ENCODE measurements around the gene JAGN1. TPM values are rescaled to one million over a fixed set of nuclear protein-coding genes. Genes with fewer than 3 reads are reported as not detected.

The JAGN1 gene
- total RNA-seq, result 27.3 and 38.3 TPM in 2 replicates

GRCh38 chr3:9890249-9891071 lies at the start of gene JAGN1:
TSS of gene JAGN1 (plus strand) at chr3:9890610. CDS start at chr3:9890723, 113 bp downstream.

GRCh38 chr3:9843715-9844438 lies 46.5 kb upstream of the JAGN1 start, which contains the start of gene RPUSD3:
TSS of gene RPUSD3 (minus strand) at chr3:9844008. CDS start at chr3:9843990, 18 bp downstream.

GRCh38 chr3:9879830-9880549 lies 10.4 kb upstream of the JAGN1 start, which contains the start of gene CIDEC:
TSS of gene CIDEC (minus strand) at chr3:9880253. CDS start at chr3:9878486, 1,767 bp downstream.

GRCh38 chr3:9902372-9903237 lies 12.2 kb downstream of the JAGN1 start, which contains the start of gene IL17RE:
TSS of gene IL17RE (plus strand) at chr3:9902848. CDS start at chr3:9902933, 85 bp downstream.

GRCh38 chr3:9916734-9917680 lies 26.6 kb downstream of the JAGN1 start, which contains the start of gene IL17RC:
TSS of gene IL17RC (plus strand) at chr3:9917098. CDS start at chr3:9917316, 218 bp downstream.

GRCh38 chr3:9933561-9934234 lies 43.3 kb downstream of the JAGN1 start, which contains the start of gene CRELD1:
TSS of gene CRELD1 (plus strand) at chr3:9933834. CDS start at chr3:9934439, 605 bp downstream.

Other genes with a start within 250 kb of the JAGN1 start
- gene MTMR14, start 241.1 kb upstream of the JAGN1 start, total RNA-seq, result 25.9 and 37.2 TPM in 2 replicates
- gene CPNE9, start 186.8 kb upstream of the JAGN1 start, total RNA-seq, result 0.19 TPM in 1 of 2 replicates, not detected in the other
- 11.6 and 19.0 TPM in 2 replicates for gene BRPF1, start 158.9 kb upstream of the JAGN1 start, total RNA-seq
- 13.2 and 15.9 TPM in 2 replicates for gene OGG1, start 140.7 kb upstream of the JAGN1 start, total RNA-seq
- gene CAMK1, start 120.7 kb upstream of the JAGN1 start, total RNA-seq, result 34.4 and 49.1 TPM in 2 replicates
- gene TADA3, start 98.1 kb upstream of the JAGN1 start, total RNA-seq, result 44.8 and 65.2 TPM in 2 replicates
- 238 and 387 TPM in 2 replicates for gene ARPC4, start 97.5 kb upstream of the JAGN1 start, total RNA-seq
- 8.4 and 12.7 TPM in 2 replicates for gene TTLL3, start 80.3 kb upstream of the JAGN1 start, total RNA-seq
- gene RPUSD3, start 46.6 kb upstream of the JAGN1 start, total RNA-seq, result 22.8 and 28.0 TPM in 2 replicates
- gene CIDEC, start 10.4 kb upstream of the JAGN1 start, total RNA-seq, result under 0.01 TPM in 1 of 2 replicates, not detected in the other
- gene IL17RE, start 12.2 kb downstream of the JAGN1 start, total RNA-seq, result 0.56 and 1.2 TPM in 2 replicates
- gene IL17RC, start 26.5 kb downstream of the JAGN1 start, total RNA-seq, result 24.5 and 27.6 TPM in 2 replicates
- gene CRELD1, start 43.2 kb downstream of the JAGN1 start, total RNA-seq, result 23.6 and 77.0 TPM in 2 replicates
- gene PRRT3, start 61.8 kb downstream of the JAGN1 start, total RNA-seq, result 1.2 and 2.0 TPM in 2 replicates
- gene EMC3, start 96.2 kb downstream of the JAGN1 start, total RNA-seq, result 53.9 and 58.3 TPM in 2 replicates
- 6.2 and 31.2 TPM in 2 replicates for gene FANCD2, start 135.8 kb downstream of the JAGN1 start, total RNA-seq
- not detected in 2 replicates for gene FANCD2OS, start 217.6 kb downstream of the JAGN1 start, total RNA-seq
- 126 and 153 TPM in 2 replicates for gene BRK1, start 225.1 kb downstream of the JAGN1 start, total RNA-seq